HepG2 (cell line): ENCODE data around the gene ST6GALNAC4. TPM values are rescaled to one million over a fixed set of nuclear protein-coding genes. Genes with fewer than 3 reads are reported as not detected.

Source experiments
- AHDC1 ChIP-seq: sonication (generic); formaldehyde crosslinking; IDR thresholded peaks from 2 replicates; pipeline ENCODE4 v1.5.1; 2020; ENCODE audit warnings: mild to moderate bottlenecking, missing genetic modification reagents, borderline replicate concordance
- KDM5A ChIP-seq: fragments of 200-600 bp; sonication (generic); IDR thresholded peaks from 2 replicates; pipeline ENCODE4 v1.7.0; 2018; ENCODE audit warnings: antibody characterized with exemption, mild to moderate bottlenecking, low read length, borderline replicate concordance
- KIAA2018 ChIP-seq: sonication (generic); formaldehyde crosslinking; IDR thresholded peaks from 2 replicates; pipeline ENCODE4 v1.5.0; 2020; ENCODE audit warnings: mild to moderate bottlenecking, missing genetic modification reagents, borderline replicate concordance
- NFE2L2 ChIP-seq: fragments of 150-350 bp; IDR thresholded peaks from 2 replicates; pipeline ENCODE4 v1.6.1; 2014; ENCODE audit warnings: low read length
- SYNCRIP ChIP-seq: fragments of 200-400 bp; formaldehyde crosslinking; IDR thresholded peaks from 2 replicates; pipeline ENCODE4 v1.6.1; 2018; ENCODE audit warnings: mild to moderate bottlenecking, low read depth, low read length; ENCODE audit not compliant: insufficient read depth
- TFDP2 ChIP-seq: sonication (generic); formaldehyde crosslinking; IDR thresholded peaks from 2 replicates; pipeline ENCODE4 v1.4.0; 2020; ENCODE audit warnings: missing genetic modification reagents
- ZNF34 ChIP-seq: sonication (generic); formaldehyde crosslinking; IDR thresholded peaks from 2 replicates; pipeline ENCODE4 v1.4.0; 2020; ENCODE audit warnings: mild to moderate bottlenecking, missing genetic modification reagents, borderline replicate concordance
- ZNF513 ChIP-seq: sonication (generic); formaldehyde crosslinking; conservative IDR thresholded peaks from 2 replicates; pipeline ENCODE4 v1.5.0; 2020; ENCODE audit warnings: missing genetic modification reagents
- ZNF652 ChIP-seq: IDR thresholded peaks from 2 replicates; pipeline ENCODE4 v1.6.1; 2016; ENCODE audit warnings: low read depth, borderline replicate concordance
- ZNF83 ChIP-seq: sonication (generic); formaldehyde crosslinking; IDR thresholded peaks from 2 replicates; pipeline ENCODE4 v1.4.0; 2020; ENCODE audit warnings: missing genetic modification reagents, mild to moderate bottlenecking, borderline replicate concordance
- polyA plus RNA-seq, 8 experiments: library from polyadenylated mRNA; depleted of rRNA in 3 of 8; stranded (reverse) in 7 of 8; unstranded in 1 of 8; fragments of >200 nt; fragmentation: Illumina TruSeq in 4 of 8; extraction: Trizol in 4 of 8; gene quantifications; 2 replicates each; pipeline versions ENCODE4 v1.2.1 to v1.2.3, GENCODE V29; 2011 to 2016; ENCODE audit warnings: low read depth in 4 of 8, missing spikeins in 1 of 8, mixed read lengths in 1 of 8; ENCODE audit not compliant: insufficient read depth in 1 of 8
- total RNA-seq, 5 experiments: library from RNA; depleted of rRNA; stranded (reverse); fragments of >200 nt; fragmentation: Illumina TruSeq; extraction: Trizol; gene quantifications; 2 replicates each; pipeline ENCODE4 v1.2.3, GENCODE V29; 2016; ENCODE audit warnings: low read depth in 1 of 5

The ST6GALNAC4 gene
- total and polyA plus RNA-seq, 2 of the 13 experiments (the other 11 are each of a cell fraction or from before 2014, with no cell fraction given), result 18.8 to 27.7 TPM

- no peak for TF ChIP-seq ZNF83 (CRISPR knock-in tag)
- no peak for TF ChIP-seq ZNF34 (CRISPR knock-in tag)
- TF ChIP-seq ZNF513 (CRISPR knock-in tag), result no peak
- TF ChIP-seq KDM5A, result no peak
- no peak for TF ChIP-seq SYNCRIP
- TF ChIP-seq TFDP2 (CRISPR knock-in tag), result no peak
- no peak for TF ChIP-seq NFE2L2
- no peak for TF ChIP-seq KIAA2018 (CRISPR knock-in tag)
- TF ChIP-seq ZNF652 (CRISPR knock-in tag), result no peak
- no peak for TF ChIP-seq AHDC1
Measured at GRCh38 chr9:127918183-127919107, 1.6 kb upstream of the ST6GALNAC4 start (continued).
